WTC11 (cell line): ENCODE measurements around the gene RAPH1. TPM values are rescaled to one million over a fixed set of nuclear protein-coding genes. Genes with fewer than 3 reads are reported as not detected.
A peak's percentile ranks its signal among the peaks of the same experiment; 100 is the strongest.

ENCODE experiments used
- ATAC-seq: fragments of 200-7000 bp; cut with Tn5 transposase; 2 replicates; pipeline ENCODE4 v1.10.0; 2021; ENCODE audit warnings: mild to moderate bottlenecking, moderate library complexity
- CTCF ChIA-PET: fragments of 300-600 bp; sonication (Branson Sonifier 250); formaldehyde crosslinking; loops from one replicate; lab custom pipeline; 2021; ENCODE audit warnings: antibody characterized with exemption; lab: Charles Lee
- POLR2A ChIA-PET: fragments of 350-600 bp; sonication (Branson Sonifier 250); formaldehyde crosslinking; loops from one replicate; lab custom pipeline; 2021; ENCODE audit warnings: antibody characterized with exemption; lab: Charles Lee
- DNase-seq: peaks from one replicate; pipeline ENCODE4 v3.0.0; 2021; ENCODE audit warnings: low spot score
- H3K27ac Mint-ChIP-seq: 2 replicates; pipeline ENCODE4 v1.8.0; 2021; ENCODE audit warnings: mixed read lengths
- H3K27me3 Mint-ChIP-seq: 2 replicates; pipeline ENCODE4 v1.8.0; 2021; ENCODE audit warnings: low read depth, mild to moderate bottlenecking, moderate library complexity, mixed read lengths
- H3K36me3 Mint-ChIP-seq: 2 replicates; pipeline ENCODE4 v1.8.0; 2021; ENCODE audit warnings: mixed read lengths
- H3K4me1 Mint-ChIP-seq: 2 replicates; pipeline ENCODE4 v1.8.0; 2022; ENCODE audit warnings: mixed read lengths
- H3K4me3 Mint-ChIP-seq: 2 replicates; pipeline ENCODE4 v1.8.0; 2021; ENCODE audit warnings: mild to moderate bottlenecking, moderate library complexity, mixed read lengths
- H3K9me3 Mint-ChIP-seq: 2 replicates; pipeline ENCODE4 v1.8.0; 2021; ENCODE audit warnings: mixed read lengths
- CREB1 ChIP-seq: sonication (generic); formaldehyde crosslinking; IDR thresholded peaks from 2 replicates; pipeline ENCODE4 v1.8.0; 2023; ENCODE audit warnings: mild to moderate bottlenecking, missing genetic modification reagents
- E2F4 ChIP-seq: sonication (generic); formaldehyde crosslinking; IDR thresholded peaks from 2 replicates; pipeline ENCODE4 v1.8.1; 2022; ENCODE audit warnings: low read depth, mild to moderate bottlenecking, moderate library complexity, missing genetic modification reagents, borderline replicate concordance
- ELF4 ChIP-seq: sonication (generic); formaldehyde crosslinking; IDR thresholded peaks from 2 replicates; pipeline ENCODE4 v1.8.1; 2022; ENCODE audit warnings: low read depth, mild to moderate bottlenecking, moderate library complexity, missing genetic modification reagents
- ERG ChIP-seq: fragments of 250-450 bp; sonication (Bioruptor Pico); IDR thresholded peaks from 2 replicates; pipeline ENCODE4 v1.8.0; 2021; ENCODE audit warnings: mild to moderate bottlenecking
- FOXJ3 ChIP-seq: sonication (generic); formaldehyde crosslinking; IDR thresholded peaks from 2 replicates; pipeline ENCODE4 v1.9.0; 2021; ENCODE audit warnings: missing genetic modification reagents, mild to moderate bottlenecking, borderline replicate concordance
- GABPB1 ChIP-seq: sonication (generic); formaldehyde crosslinking; IDR thresholded peaks from 2 replicates; pipeline ENCODE4 v1.8.1; 2023; ENCODE audit warnings: mild to moderate bottlenecking, missing genetic modification reagents
- JAZF1 ChIP-seq: fragments of 250-450 bp; sonication (Bioruptor Pico); IDR thresholded peaks from 2 replicates; pipeline ENCODE4 v1.9.0; 2021; ENCODE audit warnings: moderate library complexity, mild to moderate bottlenecking, inconsistent platforms
- MAX ChIP-seq: sonication (generic); formaldehyde crosslinking; IDR thresholded peaks from 2 replicates; pipeline ENCODE4 v1.8.0; 2022; ENCODE audit warnings: mild to moderate bottlenecking, missing genetic modification reagents
- NFYB ChIP-seq: sonication (generic); formaldehyde crosslinking; conservative IDR thresholded peaks from 2 replicates; pipeline ENCODE4 v1.8.0; 2022; ENCODE audit warnings: low read depth, missing genetic modification reagents
- NR1H2 ChIP-seq: sonication (generic); formaldehyde crosslinking; IDR thresholded peaks from 2 replicates; pipeline ENCODE4 v1.9.0; 2021; ENCODE audit warnings: mild to moderate bottlenecking, moderate library complexity, missing genetic modification reagents
- OVOL2 ChIP-seq: fragments of 250-450 bp; sonication (Bioruptor Pico); IDR thresholded peaks from 2 replicates; pipeline ENCODE4 v1.9.0; 2021; ENCODE audit warnings: mild to moderate bottlenecking, borderline replicate concordance
- RELA ChIP-seq: sonication (generic); formaldehyde crosslinking; IDR thresholded peaks from 2 replicates; pipeline ENCODE4 v1.8.1; 2022; ENCODE audit warnings: missing genetic modification reagents, mild to moderate bottlenecking, borderline replicate concordance
- RORB ChIP-seq: fragments of 250-450 bp; sonication (Bioruptor Pico); IDR thresholded peaks from 2 replicates; pipeline ENCODE4 v1.9.0; 2021; ENCODE audit warnings: mild to moderate bottlenecking
- SP1 ChIP-seq: sonication (generic); formaldehyde crosslinking; conservative IDR thresholded peaks from 2 replicates; pipeline ENCODE4 v1.8.1; 2022; ENCODE audit warnings: missing genetic modification reagents
- TCF7 ChIP-seq: sonication (generic); formaldehyde crosslinking; IDR thresholded peaks from 2 replicates; pipeline ENCODE4 v1.8.0; 2022; ENCODE audit warnings: mild to moderate bottlenecking, low read depth, missing genetic modification reagents, moderate library complexity
- TEAD1 ChIP-seq: sonication (generic); formaldehyde crosslinking; IDR thresholded peaks from 2 replicates; pipeline ENCODE4 v1.8.0; 2022; ENCODE audit warnings: mild to moderate bottlenecking, missing genetic modification reagents
- USF1 ChIP-seq: sonication (generic); formaldehyde crosslinking; IDR thresholded peaks from 2 replicates; pipeline ENCODE4 v1.8.0; 2022; ENCODE audit warnings: mild to moderate bottlenecking, missing genetic modification reagents
- ZBTB21 ChIP-seq: sonication (generic); formaldehyde crosslinking; IDR thresholded peaks from 2 replicates; pipeline ENCODE4 v1.8.1; 2023; ENCODE audit warnings: mild to moderate bottlenecking, missing genetic modification reagents, borderline replicate concordance
- ZMAT4 ChIP-seq: fragments of 250-450 bp; sonication (Bioruptor Pico); IDR thresholded peaks from 2 replicates; pipeline ENCODE4 v1.9.0; 2021; ENCODE audit warnings: mild to moderate bottlenecking
- ZNF121 ChIP-seq: sonication (generic); formaldehyde crosslinking; IDR thresholded peaks from 2 replicates; pipeline ENCODE4 v1.8.0; 2023; ENCODE audit warnings: missing genetic modification reagents
- ZNF219 ChIP-seq: sonication (generic); formaldehyde crosslinking; IDR thresholded peaks from 2 replicates; pipeline ENCODE4 v1.8.0; 2023; ENCODE audit warnings: missing genetic modification reagents, mild to moderate bottlenecking, borderline replicate concordance
- ZNF416 ChIP-seq: fragments of 250-450 bp; sonication (Bioruptor Pico); IDR thresholded peaks from 2 replicates; pipeline ENCODE4 v1.9.0; 2021; ENCODE audit warnings: mild to moderate bottlenecking, inconsistent platforms
- ZNF423 ChIP-seq: fragments of 250-450 bp; sonication (Bioruptor Pico); IDR thresholded peaks from 2 replicates; pipeline ENCODE4 v2.1.2; 2022; ENCODE audit warnings: mild to moderate bottlenecking, moderate library complexity
- ZNF671 ChIP-seq: fragments of 250-450 bp; sonication (Bioruptor Pico); IDR thresholded peaks from 2 replicates; pipeline ENCODE4 v1.8.0; 2021; ENCODE audit warnings: mild to moderate bottlenecking
- ZSCAN18 ChIP-seq: fragments of 250-450 bp; sonication (Bioruptor Pico); IDR thresholded peaks from 2 replicates; pipeline ENCODE4 v2.1.2; 2022; ENCODE audit warnings: mild to moderate bottlenecking, moderate library complexity
- total RNA-seq: library from RNA; stranded (reverse); gene quantifications from 3 replicates; pipeline ENCODE4 v1.2.3, GENCODE V29; 2021
- TF ChIP-seq, protein P1 (sequence below): sonication (generic); formaldehyde crosslinking; IDR thresholded peaks from 2 replicates; pipeline ENCODE4 v1.8.0; 2022; ENCODE audit warnings: mild to moderate bottlenecking, missing genetic modification reagents
- TF ChIP-seq, protein P2 (sequence below): sonication (generic); formaldehyde crosslinking; conservative IDR thresholded peaks from 2 replicates; pipeline ENCODE4 v1.8.1; 2023; ENCODE audit warnings: mild to moderate bottlenecking, low read depth, missing genetic modification reagents, moderate library complexity

RAPH1 gene
- total RNA-seq, 1 experiment from 2014 or later: 24.6 TPM

DNA sequence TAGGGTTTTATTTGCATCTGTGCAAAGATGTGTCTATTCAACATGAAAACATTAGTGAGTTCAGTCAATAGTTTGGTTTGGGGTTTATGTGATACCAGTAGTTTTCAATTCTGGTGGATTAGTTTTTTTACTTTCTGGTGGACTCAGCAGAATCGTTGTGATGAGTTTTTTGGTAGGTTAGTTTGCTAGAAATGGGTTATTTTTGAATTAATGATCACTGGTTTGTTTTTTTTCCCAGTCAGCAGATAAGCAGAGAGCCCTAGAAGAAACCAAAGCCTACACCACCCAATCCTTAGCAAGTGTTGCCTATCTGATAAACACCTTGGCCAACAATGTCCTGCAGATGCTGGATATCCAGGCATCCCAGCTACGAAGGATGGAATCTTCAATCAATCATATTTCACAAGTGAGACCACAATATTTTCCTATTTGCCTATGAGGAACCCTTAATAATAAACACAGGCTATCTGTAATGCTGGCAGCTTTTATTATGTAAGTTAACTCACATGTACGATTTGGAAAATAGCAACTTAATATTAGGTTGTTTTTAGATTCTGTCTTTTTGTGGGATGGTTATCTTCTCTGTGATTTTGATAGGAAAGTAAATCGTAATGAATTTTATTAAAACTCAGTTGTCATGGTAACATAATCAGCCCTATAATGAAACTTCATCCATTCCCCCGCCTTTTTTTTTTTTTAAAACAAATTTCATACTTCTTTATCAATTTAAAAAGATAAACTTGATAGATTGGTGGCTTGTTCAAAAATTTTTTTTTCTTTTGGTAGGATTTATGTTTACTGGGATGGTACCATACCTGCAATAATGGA lies 168.2 kb downstream of the RAPH1 start:
- DNase-seq (no peak), ATAC-seq (no peak)
- peaks cover 5% of the 10 kb centered on the region for H3K9me3 Mint-ChIP-seq
- H3K4me1 Mint-ChIP-seq: no peaks in the 10 kb centered on the region
- no peaks in the 10 kb centered on the region for H3K27me3 Mint-ChIP-seq
- ChIA-PET POLR2A (no interaction called here), CTCF (no interaction called here)
- no peak overlapping the region for H3K4me3 Mint-ChIP-seq
- H3K27ac Mint-ChIP-seq: peak overlapping the region; percentile 43
- H3K36me3 Mint-ChIP-seq: peaks cover 30% of the 10 kb centered on the region
- TF ChIP-seq TEAD1 (CRISPR knock-in tag) (no peak), RORB (CRISPR knock-in tag) (no peak), NR1H2 (CRISPR knock-in tag) (no peak), ZNF416 (CRISPR knock-in tag) (no peak), CREB1 (CRISPR knock-in tag) (no peak), SP1 (CRISPR knock-in tag) (no peak), NFYB (CRISPR knock-in tag) (no peak), RELA (CRISPR knock-in tag) (no peak), ZNF121 (no peak), GABPB1 (CRISPR knock-in tag) (no peak)

- ChIA-PET CTCF (no interaction called here), POLR2A (no interaction called here)
- Mint-ChIP-seq H3K4me3 (no peak overlapping the region), H3K36me3 (peaks cover 18% of the 10 kb centered on the region), H3K27ac (peak overlapping the region; percentile 55; the same call in 1 of the 2 replicates), H3K4me1 (peaks cover 14% of the 10 kb centered on the region), H3K9me3 (peaks cover 10% of the 10 kb centered on the region), H3K27me3 (no peaks in the 10 kb centered on the region)
- ATAC-seq (no peak), DNase-seq (no peak)
- TF ChIP-seq ZNF219: no peak
- no peak for TF ChIP-seq USF1 (CRISPR knock-in tag)
- TF ChIP-seq FOXJ3 (CRISPR knock-in tag): no peak
- no peak for TF ChIP-seq ZBTB21
- no peak for TF ChIP-seq ELF4 (CRISPR knock-in tag)
- TF ChIP-seq, protein P1, sequence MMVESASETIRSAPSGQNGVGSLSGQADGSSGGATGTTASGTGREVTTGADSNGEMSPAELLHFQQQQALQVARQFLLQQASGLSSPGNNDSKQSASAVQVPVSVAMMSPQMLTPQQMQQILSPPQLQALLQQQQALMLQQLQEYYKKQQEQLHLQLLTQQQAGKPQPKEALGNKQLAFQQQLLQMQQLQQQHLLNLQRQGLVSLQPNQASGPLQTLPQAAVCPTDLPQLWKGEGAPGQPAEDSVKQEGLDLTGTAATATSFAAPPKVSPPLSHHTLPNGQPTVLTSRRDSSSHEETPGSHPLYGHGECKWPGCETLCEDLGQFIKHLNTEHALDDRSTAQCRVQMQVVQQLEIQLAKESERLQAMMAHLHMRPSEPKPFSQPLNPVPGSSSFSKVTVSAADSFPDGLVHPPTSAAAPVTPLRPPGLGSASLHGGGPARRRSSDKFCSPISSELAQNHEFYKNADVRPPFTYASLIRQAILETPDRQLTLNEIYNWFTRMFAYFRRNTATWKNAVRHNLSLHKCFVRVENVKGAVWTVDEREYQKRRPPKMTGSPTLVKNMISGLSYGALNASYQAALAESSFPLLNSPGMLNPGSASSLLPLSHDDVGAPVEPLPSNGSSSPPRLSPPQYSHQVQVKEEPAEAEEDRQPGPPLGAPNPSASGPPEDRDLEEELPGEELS (CRISPR knock-in tag): no peak
- TF ChIP-seq, protein P2, sequence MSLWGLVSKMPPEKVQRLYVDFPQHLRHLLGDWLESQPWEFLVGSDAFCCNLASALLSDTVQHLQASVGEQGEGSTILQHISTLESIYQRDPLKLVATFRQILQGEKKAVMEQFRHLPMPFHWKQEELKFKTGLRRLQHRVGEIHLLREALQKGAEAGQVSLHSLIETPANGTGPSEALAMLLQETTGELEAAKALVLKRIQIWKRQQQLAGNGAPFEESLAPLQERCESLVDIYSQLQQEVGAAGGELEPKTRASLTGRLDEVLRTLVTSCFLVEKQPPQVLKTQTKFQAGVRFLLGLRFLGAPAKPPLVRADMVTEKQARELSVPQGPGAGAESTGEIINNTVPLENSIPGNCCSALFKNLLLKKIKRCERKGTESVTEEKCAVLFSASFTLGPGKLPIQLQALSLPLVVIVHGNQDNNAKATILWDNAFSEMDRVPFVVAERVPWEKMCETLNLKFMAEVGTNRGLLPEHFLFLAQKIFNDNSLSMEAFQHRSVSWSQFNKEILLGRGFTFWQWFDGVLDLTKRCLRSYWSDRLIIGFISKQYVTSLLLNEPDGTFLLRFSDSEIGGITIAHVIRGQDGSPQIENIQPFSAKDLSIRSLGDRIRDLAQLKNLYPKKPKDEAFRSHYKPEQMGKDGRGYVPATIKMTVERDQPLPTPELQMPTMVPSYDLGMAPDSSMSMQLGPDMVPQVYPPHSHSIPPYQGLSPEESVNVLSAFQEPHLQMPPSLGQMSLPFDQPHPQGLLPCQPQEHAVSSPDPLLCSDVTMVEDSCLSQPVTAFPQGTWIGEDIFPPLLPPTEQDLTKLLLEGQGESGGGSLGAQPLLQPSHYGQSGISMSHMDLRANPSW (CRISPR knock-in tag): no peak
- no peak for TF ChIP-seq MAX (CRISPR knock-in tag)
- no peak for TF ChIP-seq JAZF1 (CRISPR knock-in tag)
- no peak for TF ChIP-seq TCF7 (CRISPR knock-in tag)
- no peak for TF ChIP-seq OVOL2 (CRISPR knock-in tag)
- no peak for TF ChIP-seq ZSCAN18 (CRISPR knock-in tag)
- no peak for TF ChIP-seq ERG (CRISPR knock-in tag)
- no peak for TF ChIP-seq ZMAT4 (CRISPR knock-in tag)
- TF ChIP-seq E2F4 (CRISPR knock-in tag): no peak
- TF ChIP-seq ZNF671 (CRISPR knock-in tag): no peak
- no peak for TF ChIP-seq ZNF423 (CRISPR knock-in tag)
Observed at GRCh38 chr2:203361922-203362321, 173.2 kb downstream of the RAPH1 start.
